Muscle layer of duodenum (tissue), 2 donors: ENCODE measurements around the gene SLC9A3.

ENCODE experiments used
- H3K27ac ChIP-seq: one replicate; pipeline ENCODE4 v1.7.0; 2013; ENCODE audit warnings: mild to moderate bottlenecking, low read length
- H3K27me3 ChIP-seq: one replicate; pipeline ENCODE4 v1.7.0; 2013; ENCODE audit warnings: low read depth, mild to moderate bottlenecking, control low read depth, low read length
- H3K36me3 ChIP-seq, 2 donors: one replicate each; pipeline ENCODE4 v1.7.0; 2013; ENCODE audit warnings: low read length in 2 of 2, control low read depth in 1 of 2, mild to moderate bottlenecking in 1 of 2; ENCODE audit not compliant: insufficient read depth in 2 of 2, control insufficient read depth in 1 of 2
- H3K4me1 ChIP-seq, 2 donors: one replicate each; pipeline ENCODE4 v1.7.0; 2013; ENCODE audit warnings: low read length in 2 of 2, mild to moderate bottlenecking in 2 of 2, control low read depth in 1 of 2, moderate library complexity in 1 of 2; ENCODE audit not compliant: insufficient read depth in 2 of 2, control insufficient read depth in 1 of 2
- H3K4me3 ChIP-seq, 2 donors: one replicate each; pipeline ENCODE4 v1.7.0; 2013; ENCODE audit warnings: low read length in 2 of 2, low read depth in 1 of 2, mild to moderate bottlenecking in 1 of 2
- H3K9me3 ChIP-seq, 2 donors: one replicate each; pipeline ENCODE4 v1.7.0; 2013; ENCODE audit warnings: low read length in 2 of 2, control low read depth in 1 of 2, mild to moderate bottlenecking in 1 of 2; ENCODE audit not compliant: control insufficient read depth in 1 of 2
- donor health status: healthy.

SLC9A3 gene

GRCh38 chr5:535846-536698 is 11.8 kb upstream of the SLC9A3 start:
- Histone ChIP-seq H3K9me3 (no peaks in the 10 kb centered on the region), H3K4me3 (no peak overlapping the region), H3K27ac (no peak overlapping the region), H3K36me3 (no peaks in the 10 kb centered on the region), H3K27me3 (peaks cover 42% of the 10 kb centered on the region), H3K4me1 (peaks cover 0 to 4% of the 10 kb centered on the region in 2 donors)

DNA sequence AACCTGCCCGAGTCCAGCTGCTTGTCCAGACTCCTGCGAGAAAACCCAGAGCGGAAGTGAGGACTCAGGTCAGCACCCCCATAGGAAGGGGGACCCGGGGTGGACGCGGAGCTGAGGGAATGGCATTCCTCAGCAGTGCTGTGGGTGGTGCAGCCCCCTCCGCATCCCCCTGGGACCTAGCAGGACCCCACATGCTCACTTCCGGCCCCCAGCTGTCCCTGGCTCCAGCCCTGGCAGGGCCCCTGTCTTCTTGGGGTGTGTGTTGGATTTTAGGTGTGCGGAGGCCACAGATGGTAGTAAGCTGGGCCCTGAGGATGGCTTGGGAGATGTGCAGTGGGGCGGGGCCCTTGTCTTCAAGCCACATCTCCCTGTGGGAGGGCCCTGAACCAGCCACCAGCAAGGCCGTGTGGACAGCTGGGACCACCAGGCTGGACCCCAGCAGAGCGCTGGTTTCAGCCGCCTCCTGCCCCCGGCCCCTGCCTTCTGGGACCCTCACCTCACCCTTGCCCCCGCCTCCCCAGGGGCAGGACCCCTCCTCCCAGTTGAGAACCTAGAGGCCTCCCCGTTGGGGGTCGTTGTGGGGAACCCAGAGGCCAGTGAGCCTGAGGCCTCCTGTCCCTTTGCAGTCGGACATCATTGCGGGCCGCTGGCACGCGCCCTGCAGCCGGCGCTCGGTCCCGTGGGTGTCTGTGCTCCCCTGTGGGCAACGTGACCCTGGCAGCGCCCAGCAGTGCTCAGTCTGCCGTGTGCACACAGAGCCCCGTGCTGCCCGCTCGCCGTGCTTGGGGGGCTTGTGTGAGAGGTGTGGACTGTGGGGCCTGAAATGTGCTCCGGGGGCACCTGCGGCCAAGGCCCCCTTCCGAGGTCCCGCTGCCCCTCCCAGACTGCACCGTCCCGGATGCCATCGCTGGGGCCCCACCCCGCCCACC is 10.8 kb upstream of the SLC9A3 start:
- Histone ChIP-seq H3K27me3 (peaks cover 34% of the 10 kb centered on the region), H3K4me1 (peaks cover 0 to 4% of the 10 kb centered on the region in 2 donors), H3K36me3 (no peaks in the 10 kb centered on the region), H3K27ac (no peak overlapping the region), H3K9me3 (no peaks in the 10 kb centered on the region), H3K4me3 (no peak overlapping the region)

DNA sequence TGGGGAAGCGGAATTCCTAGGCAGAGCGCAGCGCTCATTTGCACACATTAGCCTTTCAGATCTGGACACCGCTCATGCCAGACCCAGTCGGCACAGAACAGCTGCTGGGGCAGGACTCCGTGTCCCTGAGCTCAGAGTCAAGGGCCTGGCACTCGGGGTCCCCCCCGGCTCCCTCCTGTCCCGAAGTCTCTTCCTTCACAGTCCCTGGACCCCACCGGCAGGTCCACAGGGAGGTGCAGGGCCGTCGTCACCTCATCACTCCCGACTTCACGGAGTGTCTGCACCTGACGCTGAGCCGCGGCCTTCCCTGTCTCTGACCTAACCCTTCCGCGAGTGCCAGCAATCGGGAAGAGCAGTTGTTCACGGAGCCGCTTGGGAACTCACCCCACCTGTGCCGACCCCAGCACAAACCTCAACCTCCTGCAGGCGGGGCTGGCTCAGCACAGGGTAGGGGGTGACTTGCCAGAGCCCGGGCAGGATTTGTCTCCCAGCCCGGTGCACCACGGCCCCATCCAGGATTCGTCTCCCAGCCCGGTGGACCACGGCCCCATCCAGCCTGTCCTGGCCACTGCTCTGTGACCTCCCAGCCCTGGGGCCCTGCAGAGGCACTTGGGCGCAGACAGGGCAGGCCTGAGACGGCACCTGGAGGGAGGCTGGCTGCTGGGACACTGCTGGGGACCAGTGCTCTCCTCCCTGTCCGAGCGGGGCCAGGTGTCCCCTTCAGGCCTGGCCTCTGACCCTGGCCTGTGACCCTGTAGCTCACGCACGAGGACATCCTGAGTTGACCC is 9.9 kb upstream of the SLC9A3 start:
- no peak overlapping the region for H3K4me3 ChIP-seq
- H3K9me3 ChIP-seq = no peaks in the 10 kb centered on the region
- no peak overlapping the region for H3K27ac ChIP-seq
- H3K36me3 ChIP-seq = no peaks in the 10 kb centered on the region
- peaks cover 0 to 4% of the 10 kb centered on the region in 2 donors for H3K4me1 ChIP-seq
- peaks cover 36% of the 10 kb centered on the region for H3K27me3 ChIP-seq

DNA sequence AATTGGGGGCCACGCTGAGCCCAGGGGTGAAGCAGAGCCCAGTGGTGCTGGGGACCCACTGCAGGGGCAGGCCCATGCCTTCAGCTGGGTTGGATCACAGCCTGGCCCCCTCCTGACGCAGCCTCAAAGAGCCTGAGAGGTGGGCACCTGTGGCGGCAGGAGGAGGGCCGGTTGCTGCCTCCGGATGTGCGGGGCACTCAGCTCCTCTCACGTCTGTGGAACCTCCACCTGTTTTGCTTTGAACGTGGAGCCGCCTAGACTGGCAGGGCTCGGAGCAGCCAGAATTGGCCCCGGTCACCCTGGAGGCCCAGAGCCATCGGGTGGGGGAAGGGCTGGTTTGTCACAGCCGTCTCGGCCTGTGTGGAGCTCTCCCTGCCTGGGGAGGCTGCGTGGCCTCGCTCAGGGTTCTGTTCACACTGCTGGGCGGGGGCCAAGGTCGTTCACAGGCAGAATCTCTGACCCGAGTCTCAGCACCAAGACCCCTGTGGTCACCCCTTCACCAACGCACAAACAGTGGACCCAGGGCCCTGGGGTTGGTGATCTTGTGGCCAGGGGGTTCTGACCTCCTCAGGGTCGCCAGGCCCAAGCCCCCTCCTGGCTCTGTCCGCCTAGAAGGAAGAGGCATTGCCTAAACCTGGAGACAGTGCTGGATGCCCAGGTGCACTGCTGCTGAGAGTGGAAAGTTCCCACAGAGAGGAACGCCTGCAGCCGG is 9.2 kb upstream of the SLC9A3 start:
- H3K4me3 ChIP-seq = no peak overlapping the region
- H3K9me3 ChIP-seq = no peaks in the 10 kb centered on the region
- peaks cover 0 to 4% of the 10 kb centered on the region in 2 donors for H3K4me1 ChIP-seq
- H3K27ac ChIP-seq = no peak overlapping the region
- peaks cover 32% of the 10 kb centered on the region for H3K27me3 ChIP-seq
- H3K36me3 ChIP-seq = no peaks in the 10 kb centered on the region

GRCh38 chr5:532521-533242 is 8.4 kb upstream of the SLC9A3 start:
- H3K27me3 ChIP-seq = peaks cover 34% of the 10 kb centered on the region
- peaks cover 0 to 4% of the 10 kb centered on the region in 2 donors for H3K4me1 ChIP-seq
- no peaks in the 10 kb centered on the region for H3K36me3 ChIP-seq
- no peak overlapping the region for H3K27ac ChIP-seq
- no peaks in the 10 kb centered on the region for H3K9me3 ChIP-seq
- H3K4me3 ChIP-seq = no peak overlapping the region

GRCh38 chr5:531749-532315 is 7.6 kb upstream of the SLC9A3 start:
- H3K4me3 ChIP-seq = no peak overlapping the region
- peaks cover 43% of the 10 kb centered on the region for H3K27me3 ChIP-seq
- no peaks in the 10 kb centered on the region for H3K36me3 ChIP-seq
- H3K4me1 ChIP-seq = peaks cover 0 to 4% of the 10 kb centered on the region in 2 donors
- H3K27ac ChIP-seq = no peak overlapping the region
- no peaks in the 10 kb centered on the region for H3K9me3 ChIP-seq

DNA sequence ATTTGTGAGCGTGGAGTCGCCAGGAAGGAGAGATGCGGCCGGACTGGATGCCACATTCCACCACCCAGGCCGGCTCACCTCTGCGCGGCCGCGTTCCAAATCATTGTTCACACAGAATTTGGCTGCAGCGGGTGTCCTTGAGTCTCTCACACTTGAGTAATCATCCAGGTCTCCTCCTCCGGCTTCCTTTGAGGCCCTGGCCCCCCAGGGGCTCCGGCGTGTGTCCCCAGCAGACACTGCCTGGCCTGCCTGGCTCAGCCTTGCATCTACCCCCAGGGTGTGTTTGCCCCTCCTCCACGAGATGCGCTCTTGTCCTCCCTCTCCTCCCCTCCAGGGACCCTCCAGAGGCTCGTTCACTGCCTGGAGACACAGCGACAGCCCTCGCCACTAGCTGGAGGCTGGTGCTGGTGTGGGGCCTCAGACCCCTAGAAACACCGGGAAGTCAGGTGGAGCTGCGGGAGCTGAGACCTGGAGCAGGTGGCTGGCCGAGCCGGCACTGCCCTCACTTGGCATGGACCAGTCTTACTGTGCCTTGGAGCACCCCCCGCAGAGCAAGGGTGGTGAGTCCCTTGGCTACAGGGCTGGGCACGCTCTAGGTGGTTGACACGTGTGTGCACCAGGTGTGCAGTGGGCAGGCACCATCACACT is 7.0 kb upstream of the SLC9A3 start:
- Histone ChIP-seq H3K4me1 (peaks cover 0 to 4% of the 10 kb centered on the region in 2 donors), H3K9me3 (no peaks in the 10 kb centered on the region), H3K27ac (no peak overlapping the region), H3K4me3 (no peak overlapping the region), H3K27me3 (peaks cover 49% of the 10 kb centered on the region), H3K36me3 (no peaks in the 10 kb centered on the region)

DNA sequence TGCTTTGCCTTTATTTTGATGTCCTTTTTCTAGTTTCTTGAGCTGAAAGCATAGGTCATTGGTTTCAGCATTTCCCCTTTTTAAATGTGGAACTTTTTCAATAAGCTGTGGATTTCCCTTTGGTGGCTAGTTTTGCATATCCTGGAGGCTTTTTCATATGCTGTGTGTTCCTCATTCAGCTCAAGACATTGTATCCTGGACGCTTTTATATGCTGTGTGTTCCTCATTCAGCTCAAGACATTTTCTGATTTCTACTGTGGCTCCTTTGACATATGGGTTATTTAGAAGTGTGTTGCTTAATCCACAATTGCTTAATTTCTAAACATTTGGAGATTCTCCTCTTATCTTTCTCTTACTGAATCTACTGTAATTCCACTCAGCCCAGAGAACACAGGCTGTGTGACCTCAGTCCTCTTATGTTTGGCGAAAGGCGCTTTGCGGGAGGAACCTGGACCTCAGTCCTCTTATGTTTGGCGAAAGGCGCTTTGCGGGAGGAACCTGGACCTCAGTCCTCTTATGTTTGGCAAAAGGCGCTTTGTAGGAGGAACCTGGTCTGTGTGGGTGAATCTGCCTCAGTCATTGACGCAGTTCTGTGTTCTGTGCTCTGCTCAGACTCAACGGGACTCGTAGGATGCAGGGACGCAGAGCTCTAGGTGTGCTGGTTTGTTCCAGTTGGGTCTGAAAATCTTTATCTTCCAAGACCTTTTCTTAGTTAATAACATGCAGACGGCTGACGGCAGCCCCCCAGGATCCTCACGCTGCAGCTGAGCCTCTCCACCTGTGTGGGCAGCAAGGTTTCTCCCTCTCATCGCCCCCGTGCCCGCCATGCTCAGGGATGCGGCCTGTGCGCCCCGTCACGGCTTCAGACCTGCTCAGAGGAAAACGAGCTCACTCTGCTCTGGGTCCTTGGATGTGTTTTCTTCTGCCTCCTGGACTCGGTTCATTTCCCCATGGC is 6.0 kb upstream of the SLC9A3 start:
- Histone ChIP-seq H3K27me3 (peaks cover 58% of the 10 kb centered on the region), H3K36me3 (no peaks in the 10 kb centered on the region), H3K4me1 (peaks cover 0 to 5% of the 10 kb centered on the region in 2 donors), H3K9me3 (no peaks in the 10 kb centered on the region), H3K27ac (no peak overlapping the region), H3K4me3 (no peak overlapping the region)
